ENCODE data around the gene DLG4. TPM values are rescaled to one million over a fixed set of nuclear protein-coding genes. Genes with fewer than 3 reads are reported as not detected.
A peak's percentile ranks its signal among the peaks of the same experiment; 100 is the strongest.
"Not testable (repeated sequence)": the region's sequence is repeated elsewhere in the genome, so short reads cannot be mapped to it uniquely, and the experiment has no call there.

The DLG4 gene
- polyA plus RNA-seq, 1 donor from 2014 or later = 0.38 TPM

GRCh38 chr17:7204828-7205461, 14.7 kb downstream of the DLG4 start:
- Mint-ChIP-seq H3K36me3 (peaks cover 2% of the 10 kb centered on the region), H3K4me1 (peaks cover 17 to 18% (median 18%) of the 10 kb centered on the region in 3 donors), H3K9me3 (no peaks in the 10 kb centered on the region), H3K4me3 (peak overlapping the region; percentile 84 to 97 (median 90)), H3K27me3 (no peaks in the 10 kb centered on the region), H3K27ac (peak overlapping the region; percentile 92 to 98 (median 98))

GRCh38 chr17:7204336-7204735, 15.3 kb downstream of the DLG4 start:
- Mint-ChIP-seq H3K9me3 (no peaks in the 10 kb centered on the region), H3K36me3 (peaks cover 2% of the 10 kb centered on the region), H3K27me3 (no peaks in the 10 kb centered on the region)

GRCh38 chr17:7203391-7203790, 16.2 kb downstream of the DLG4 start:
- H3K27ac Mint-ChIP-seq = peak overlapping the region; percentile 46 to 95 (median 94)
- H3K4me3 Mint-ChIP-seq = peak overlapping the region in 3 of 4 donors; percentile 3 to 39 (median 16)
- H3K9me3 Mint-ChIP-seq = no peaks in the 10 kb centered on the region
- peaks cover 17 to 18% (median 18%) of the 10 kb centered on the region in 3 donors for H3K4me1 Mint-ChIP-seq
- H3K27me3 Mint-ChIP-seq = no peaks in the 10 kb centered on the region
- peaks cover 2% of the 10 kb centered on the region for H3K36me3 Mint-ChIP-seq

More at GRCh38 chr17:7204336-7204735, 15.3 kb downstream of the DLG4 start:
- Mint-ChIP-seq H3K4me1 (peaks cover 17 to 18% (median 18%) of the 10 kb centered on the region in 3 donors), H3K4me3 (peak overlapping the region; percentile 84 to 97 (median 90)), H3K27ac (peak overlapping the region; percentile 92 to 98 (median 98))

- Mint-ChIP-seq H3K27me3 (no peaks in the 10 kb centered on the region), H3K4me3 (no peak overlapping the region), H3K27ac (no peak overlapping the region), H3K36me3 (peaks cover 1% of the 10 kb centered on the region), H3K9me3 (peaks cover 0 to 2% (median 0%) of the 10 kb centered on the region in 3 donors), H3K4me1 (no peaks in the 10 kb centered on the region)
These were observed 22.8 kb downstream of the DLG4 start for GRCh38 chr17:7196651-7197401.

- no peaks in the 10 kb centered on the region for H3K4me1 Mint-ChIP-seq
- peak overlapping the region in 1 of 3 donors; percentile 19 for H3K27ac Mint-ChIP-seq
- no peaks in the 10 kb centered on the region for H3K27me3 Mint-ChIP-seq
- H3K4me3 Mint-ChIP-seq = no peak overlapping the region
- peaks cover 1% of the 10 kb centered on the region for H3K36me3 Mint-ChIP-seq
- peaks cover 0 to 2% (median 0%) of the 10 kb centered on the region in 3 donors for H3K9me3 Mint-ChIP-seq
These were observed 23.7 kb downstream of the DLG4 start for GRCh38 chr17:7195971-7196370.

GRCh38 chr17:7192271-7192937, 27.2 kb downstream of the DLG4 start:
- H3K27me3 Mint-ChIP-seq = no peaks in the 10 kb centered on the region
- H3K4me1 Mint-ChIP-seq = no peaks in the 10 kb centered on the region
- no peak overlapping the region for H3K4me3 Mint-ChIP-seq
- H3K9me3 Mint-ChIP-seq = peaks cover 0 to 2% (median 0%) of the 10 kb centered on the region in 3 donors
- peaks cover 1% of the 10 kb centered on the region for H3K36me3 Mint-ChIP-seq
- H3K27ac Mint-ChIP-seq = no peak overlapping the region

- no peaks in the 10 kb centered on the region for H3K4me1 Mint-ChIP-seq
- no peak overlapping the region for H3K27ac Mint-ChIP-seq
- no peaks in the 10 kb centered on the region for H3K27me3 Mint-ChIP-seq
- H3K4me3 Mint-ChIP-seq = no peak overlapping the region
- H3K9me3 Mint-ChIP-seq = peaks cover 0 to 2% (median 0%) of the 10 kb centered on the region in 3 donors
- peaks cover 1% of the 10 kb centered on the region for H3K36me3 Mint-ChIP-seq
These were observed 27.9 kb downstream of the DLG4 start for GRCh38 chr17:7191571-7192270.

- Mint-ChIP-seq H3K4me1 (peaks cover 0 to 4% (median 0%) of the 10 kb centered on the region in 3 donors), H3K36me3 (peaks cover 1% of the 10 kb centered on the region), H3K4me3 (no peak overlapping the region), H3K9me3 (peaks cover 0 to 2% (median 0%) of the 10 kb centered on the region in 3 donors), H3K27ac (no peak overlapping the region), H3K27me3 (no peaks in the 10 kb centered on the region)
These were observed 28.6 kb downstream of the DLG4 start for GRCh38 chr17:7191069-7191468.

GRCh38 chr17:7190276-7190917, 29.2 kb downstream of the DLG4 start:
- no peaks in the 10 kb centered on the region for H3K27me3 Mint-ChIP-seq
- H3K4me3 Mint-ChIP-seq = no peak overlapping the region
- peaks cover 1% of the 10 kb centered on the region for H3K36me3 Mint-ChIP-seq
- no peak overlapping the region for H3K27ac Mint-ChIP-seq
- H3K9me3 Mint-ChIP-seq = peaks cover 0 to 2% (median 0%) of the 10 kb centered on the region in 3 donors
- peaks cover 0 to 4% (median 0%) of the 10 kb centered on the region in 3 donors for H3K4me1 Mint-ChIP-seq

- Mint-ChIP-seq H3K27me3 (no peaks in the 10 kb centered on the region), H3K9me3 (no peaks in the 10 kb centered on the region), H3K36me3 (peaks cover 1% of the 10 kb centered on the region), H3K4me3 (no peak overlapping the region), H3K4me1 (peaks cover 0 to 4% (median 4%) of the 10 kb centered on the region in 3 donors), H3K27ac (no peak overlapping the region)
These were observed 33.4 kb downstream of the DLG4 start for GRCh38 chr17:7186241-7186640.

- Mint-ChIP-seq H3K27ac (no peak overlapping the region), H3K4me1 (peaks cover 0 to 4% (median 4%) of the 10 kb centered on the region in 3 donors), H3K9me3 (no peaks in the 10 kb centered on the region), H3K36me3 (peaks cover 1% of the 10 kb centered on the region), H3K4me3 (no peak overlapping the region), H3K27me3 (no peaks in the 10 kb centered on the region)
These were observed 35.0 kb downstream of the DLG4 start for GRCh38 chr17:7184647-7185046.

- H3K4me3 Mint-ChIP-seq = no peak overlapping the region
- no peak overlapping the region for H3K27ac Mint-ChIP-seq
- H3K36me3 Mint-ChIP-seq = peaks cover 1% of the 10 kb centered on the region
- H3K4me1 Mint-ChIP-seq = peaks cover 0 to 4% (median 4%) of the 10 kb centered on the region in 3 donors
- H3K9me3 Mint-ChIP-seq = no peaks in the 10 kb centered on the region
- H3K27me3 Mint-ChIP-seq = peaks cover 1% of the 10 kb centered on the region
These were observed 35.5 kb downstream of the DLG4 start for GRCh38 chr17:7184091-7184488.

- Mint-ChIP-seq H3K27me3 (peaks cover 2% of the 10 kb centered on the region), H3K27ac (no peak overlapping the region), H3K4me1 (peaks cover 0 to 4% (median 4%) of the 10 kb centered on the region in 3 donors), H3K36me3 (peaks cover 1% of the 10 kb centered on the region), H3K4me3 (no peak overlapping the region), H3K9me3 (no peaks in the 10 kb centered on the region)
These were observed 36.1 kb downstream of the DLG4 start for GRCh38 chr17:7183433-7184090.

GRCh38 chr17:7182101-7182500, 37.5 kb downstream of the DLG4 start:
- H3K9me3 Mint-ChIP-seq, H3K36me3 Mint-ChIP-seq, H3K27ac Mint-ChIP-seq, H3K4me3 Mint-ChIP-seq: not testable (repeated sequence)
- Mint-ChIP-seq H3K27me3 (peaks cover 15% of the 10 kb centered on the region), H3K4me1 (peaks cover 6 to 12% (median 11%) of the 10 kb centered on the region in 3 donors)
